Measurements from ENCODE around the gene POLG. TPM values are rescaled to one million over a fixed set of nuclear protein-coding genes. Genes with fewer than 3 reads are reported as not detected.

The POLG gene
- total RNA-seq, 2 donors from 2014 or later = 55.3 to 60.2 TPM

GRCh38 chr15:89326316-89326715, 8.3 kb downstream of the POLG start:
- H3K36me3 Mint-ChIP-seq (ENCODE audit: low read depth) = peaks cover 80% of the 10 kb centered on the region
- Histone ChIP-seq H3K36me3 (ENCODE audit: control insufficient read depth, insufficient read depth, low read length) (peaks cover 94% of the 10 kb centered on the region), H3K9me3 (ENCODE audit: control insufficient read depth, low read length) (no peaks in the 10 kb centered on the region), H3K27ac (ENCODE audit: low read depth, low read length) (no peak overlapping the region), H3K27me3 (ENCODE audit: control insufficient read depth, insufficient read depth, low read length, poor library complexity, severe bottlenecking) (no peaks in the 10 kb centered on the region), H3K4me3 (ENCODE audit: low read length) (no peak overlapping the region), H3K4me1 (ENCODE audit: control insufficient read depth, insufficient read depth, low read length) (peaks cover 1% of the 10 kb centered on the region), H3K9ac (ENCODE audit: extremely low read depth, low read length, poor library complexity, severe bottlenecking) (no peak overlapping the region)
- no peak overlapping the region for H3K27ac Mint-ChIP-seq
- no peak for TF ChIP-seq CTCF (conservative IDR thresholded peaks at IDR 0.05)
- H3K4me3 Mint-ChIP-seq = no peak overlapping the region
- peaks cover 1% of the 10 kb centered on the region for H3K4me1 Mint-ChIP-seq
- no peak for DNase-seq
- H3K27me3 Mint-ChIP-seq (ENCODE audit: insufficient read depth) = no peaks in the 10 kb centered on the region
- H3K9me3 Mint-ChIP-seq = no peaks in the 10 kb centered on the region
- 95 to 100% methylated on average over 1 to 6 of the region's 6 CpGs for WGBS, 2 experiments (ENCODE audit: insufficient coverage in 1 of 2, insufficient read length in 1 of 2)

DNA sequence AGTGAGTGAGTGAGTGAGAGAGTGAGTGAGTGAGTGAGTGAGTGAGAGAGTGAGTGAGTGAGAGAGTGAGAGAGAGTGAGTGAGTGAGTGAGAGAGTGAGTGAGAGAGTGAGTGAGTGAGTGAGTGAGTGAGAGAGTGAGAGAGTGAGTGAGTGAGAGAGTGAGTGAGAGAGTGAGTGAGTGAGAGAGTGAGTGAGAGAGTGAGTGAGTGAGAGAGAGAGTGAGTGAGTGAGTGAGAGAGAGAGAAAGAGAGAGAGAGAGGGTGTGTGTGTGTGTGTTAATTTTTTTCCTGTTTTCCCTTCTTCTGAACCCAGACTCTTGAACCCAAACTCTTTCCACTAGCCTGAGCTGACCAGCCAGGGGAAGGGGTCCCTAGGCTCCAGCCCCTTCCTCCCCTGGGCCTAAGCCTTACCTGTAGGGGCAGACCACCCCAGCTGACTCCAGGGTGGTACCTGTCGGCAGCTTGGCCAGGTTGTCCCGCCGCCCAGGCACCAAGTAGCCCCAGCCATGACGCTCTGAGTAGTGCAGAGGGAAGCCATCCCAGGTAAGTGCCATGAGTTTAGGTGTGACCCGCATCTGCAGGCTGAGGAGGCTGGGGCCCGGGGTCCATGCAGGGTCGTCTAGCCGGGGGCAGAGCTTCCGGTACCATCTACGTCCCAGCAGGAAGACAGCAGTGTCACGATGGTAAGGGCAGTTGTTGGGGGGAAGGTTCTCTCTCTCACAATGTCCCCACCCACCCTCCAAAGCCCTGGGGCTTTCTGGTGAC, 9.4 kb downstream of the POLG start:
- Histone ChIP-seq H3K9ac (ENCODE audit: extremely low read depth, low read length, poor library complexity, severe bottlenecking) (no peak overlapping the region), H3K4me1 (ENCODE audit: control insufficient read depth, insufficient read depth, low read length) (no peaks in the 10 kb centered on the region), H3K27ac (ENCODE audit: low read depth, low read length) (no peak overlapping the region), H3K9me3 (ENCODE audit: control insufficient read depth, low read length) (no peaks in the 10 kb centered on the region), H3K27me3 (ENCODE audit: control insufficient read depth, insufficient read depth, low read length, poor library complexity, severe bottlenecking) (no peaks in the 10 kb centered on the region), H3K4me3 (ENCODE audit: low read length) (no peak overlapping the region), H3K36me3 (ENCODE audit: control insufficient read depth, insufficient read depth, low read length) (peaks cover 94% of the 10 kb centered on the region)
- no peak overlapping the region for H3K4me3 Mint-ChIP-seq
- H3K27ac Mint-ChIP-seq = no peak overlapping the region
- 92 to 95% methylated on average over 2 to 10 of the region's 11 CpGs for WGBS, 2 experiments (ENCODE audit: insufficient coverage in 1 of 2, insufficient read length in 1 of 2)
- H3K4me1 Mint-ChIP-seq = no peaks in the 10 kb centered on the region
- H3K27me3 Mint-ChIP-seq (ENCODE audit: insufficient read depth) = no peaks in the 10 kb centered on the region
- no peak for DNase-seq
- H3K9me3 Mint-ChIP-seq = no peaks in the 10 kb centered on the region
- peaks cover 78% of the 10 kb centered on the region for H3K36me3 Mint-ChIP-seq (ENCODE audit: low read depth)
- TF ChIP-seq CTCF (conservative IDR thresholded peaks at IDR 0.05) = no peak

- peaks cover 75% of the 10 kb centered on the region for H3K36me3 Mint-ChIP-seq (ENCODE audit: low read depth)
Observed at GRCh38 chr15:89323825-89324224, 10.8 kb downstream of the POLG start.

More at GRCh38 chr15:89323825-89324224, 10.8 kb downstream of the POLG start:
- no peak for TF ChIP-seq CTCF (conservative IDR thresholded peaks at IDR 0.05)
- H3K4me1 Mint-ChIP-seq = no peaks in the 10 kb centered on the region
- no peak for DNase-seq
- 92 to 100% methylated on average over 2 to 6 of the region's 6 CpGs for WGBS, 2 experiments (ENCODE audit: insufficient coverage in 1 of 2, insufficient read length in 1 of 2)
- H3K27me3 Mint-ChIP-seq (ENCODE audit: insufficient read depth) = no peaks in the 10 kb centered on the region
- no peak overlapping the region for H3K27ac Mint-ChIP-seq
- H3K36me3 ChIP-seq (ENCODE audit: control insufficient read depth, insufficient read depth, low read length) = peaks cover 94% of the 10 kb centered on the region
- H3K9ac ChIP-seq (ENCODE audit: extremely low read depth, low read length, poor library complexity, severe bottlenecking) = no peak overlapping the region
- no peaks in the 10 kb centered on the region for H3K27me3 ChIP-seq (ENCODE audit: control insufficient read depth, insufficient read depth, low read length, poor library complexity, severe bottlenecking)
- H3K4me1 ChIP-seq (ENCODE audit: control insufficient read depth, insufficient read depth, low read length) = no peaks in the 10 kb centered on the region
- no peak overlapping the region for H3K27ac ChIP-seq (ENCODE audit: low read depth, low read length)
- no peaks in the 10 kb centered on the region for H3K9me3 Mint-ChIP-seq
- H3K4me3 Mint-ChIP-seq = no peak overlapping the region
- H3K9me3 ChIP-seq (ENCODE audit: control insufficient read depth, low read length) = no peaks in the 10 kb centered on the region
- H3K4me3 ChIP-seq (ENCODE audit: low read length) = no peak overlapping the region
